C4-2B (cell line): Measurements from ENCODE around the gene TPCN1.

Experiments
- H3K27ac ChIP-seq: fragments of 450-650 bp; 2 replicates; pipeline ENCODE4 v1.5.1; 2017
- CTCF ChIP-seq: fragments of 450-650 bp; conservative IDR thresholded peaks from 2 replicates; pipeline ENCODE4 v1.5.1; 2017; ENCODE audit warnings: mild to moderate bottlenecking
- ZFX ChIP-seq: fragments of 450-650 bp; IDR thresholded peaks from 2 replicates; pipeline ENCODE4 v1.6.1; 2017

The TPCN1 gene

GRCh38 chr12:113320401-113320800, 99.1 kb downstream of the TPCN1 start:
- no peak overlapping the region for H3K27ac ChIP-seq
- no peak for TF ChIP-seq CTCF
- TF ChIP-seq ZFX: no peak

- TF ChIP-seq ZFX (no peak), CTCF (no peak)
- no peak overlapping the region for H3K27ac ChIP-seq
These were observed 101.1 kb downstream of the TPCN1 start for GRCh38 chr12:113322343-113322742.

- H3K27ac ChIP-seq: no peak overlapping the region
- no peak for TF ChIP-seq ZFX
- no peak for TF ChIP-seq CTCF
These were observed 104.7 kb downstream of the TPCN1 start for GRCh38 chr12:113325916-113326315.

GRCh38 chr12:113326775-113327395, 105.6 kb downstream of the TPCN1 start:
- TF ChIP-seq CTCF (no peak), ZFX (no peak)
- H3K27ac ChIP-seq: no peak overlapping the region

GRCh38 chr12:113328368-113328889, 107.2 kb downstream of the TPCN1 start:
- TF ChIP-seq CTCF (no peak), ZFX (no peak)
- H3K27ac ChIP-seq: no peak overlapping the region

GRCh38 chr12:113329022-113329790, 107.9 kb downstream of the TPCN1 start:
- H3K27ac ChIP-seq: no peak overlapping the region

More at GRCh38 chr12:113329022-113329790, 107.9 kb downstream of the TPCN1 start:
- TF ChIP-seq ZFX (no peak), CTCF (no peak)
